Measurements from ENCODE around the gene VAV2.

DNA sequence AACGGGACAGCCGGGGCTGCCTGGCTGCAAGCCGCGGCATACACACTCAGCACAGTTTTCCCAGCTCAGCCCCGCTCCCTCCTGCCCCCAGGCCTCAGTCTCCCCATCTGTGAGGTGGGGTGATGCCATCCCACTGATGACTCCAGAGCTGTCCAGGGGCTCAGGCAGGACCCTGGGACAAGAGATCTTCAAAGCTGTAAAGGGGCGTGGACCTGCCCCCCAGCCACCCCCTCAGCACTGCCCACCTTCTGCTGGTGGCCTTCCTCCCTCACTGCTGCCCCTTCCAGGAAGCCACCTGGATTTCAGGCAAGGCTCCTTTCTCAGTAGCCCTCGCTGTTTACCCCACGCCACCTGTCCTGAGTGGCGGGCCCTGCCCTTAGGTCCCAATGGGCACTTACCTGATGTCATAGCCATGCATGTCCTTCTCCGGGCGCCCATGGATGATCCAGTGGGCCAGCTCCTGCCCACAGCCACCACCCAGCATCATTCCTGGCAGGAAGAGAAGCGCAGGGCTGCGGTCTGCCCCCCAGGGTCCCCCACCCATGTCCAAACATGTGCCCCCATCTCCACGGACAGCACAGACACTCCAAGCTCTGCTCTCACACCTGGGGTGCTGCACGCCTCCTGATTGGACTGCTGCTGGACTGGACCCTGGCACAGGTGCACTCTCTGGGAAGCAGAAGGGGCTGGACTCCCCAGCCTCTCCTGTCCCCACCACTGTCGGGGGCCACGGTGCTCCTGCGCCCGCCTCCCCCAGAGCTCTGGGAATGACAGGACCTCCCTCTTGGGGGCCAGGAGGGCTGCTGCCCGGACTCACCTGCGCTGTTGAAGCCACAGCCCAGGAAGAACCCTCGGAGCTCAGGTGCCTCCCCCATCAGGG, 279.7 kb downstream of the VAV2 start:
- no peak for TF ChIP-seq RARB (CRISPR knock-in tag; IDR thresholded peaks at IDR 0.05)
- TF ChIP-seq, protein P1, sequence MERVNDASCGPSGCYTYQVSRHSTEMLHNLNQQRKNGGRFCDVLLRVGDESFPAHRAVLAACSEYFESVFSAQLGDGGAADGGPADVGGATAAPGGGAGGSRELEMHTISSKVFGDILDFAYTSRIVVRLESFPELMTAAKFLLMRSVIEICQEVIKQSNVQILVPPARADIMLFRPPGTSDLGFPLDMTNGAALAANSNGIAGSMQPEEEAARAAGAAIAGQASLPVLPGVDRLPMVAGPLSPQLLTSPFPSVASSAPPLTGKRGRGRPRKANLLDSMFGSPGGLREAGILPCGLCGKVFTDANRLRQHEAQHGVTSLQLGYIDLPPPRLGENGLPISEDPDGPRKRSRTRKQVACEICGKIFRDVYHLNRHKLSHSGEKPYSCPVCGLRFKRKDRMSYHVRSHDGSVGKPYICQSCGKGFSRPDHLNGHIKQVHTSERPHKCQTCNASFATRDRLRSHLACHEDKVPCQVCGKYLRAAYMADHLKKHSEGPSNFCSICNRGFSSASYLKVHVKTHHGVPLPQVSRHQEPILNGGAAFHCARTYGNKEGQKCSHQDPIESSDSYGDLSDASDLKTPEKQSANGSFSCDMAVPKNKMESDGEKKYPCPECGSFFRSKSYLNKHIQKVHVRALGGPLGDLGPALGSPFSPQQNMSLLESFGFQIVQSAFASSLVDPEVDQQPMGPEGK (CRISPR knock-in tag; IDR thresholded peaks at IDR 0.05; ENCODE audit: borderline replicate concordance), result no peak
- TF ChIP-seq ZFP30 (CRISPR knock-in tag; IDR thresholded peaks at IDR 0.05), result no peak
- TF ChIP-seq GLIS3 (CRISPR knock-in tag; IDR thresholded peaks at IDR 0.05), result no peak
- no peak for TF ChIP-seq CSDC2 (CRISPR knock-in tag; IDR thresholded peaks at IDR 0.05)
- TF ChIP-seq, protein P2, sequence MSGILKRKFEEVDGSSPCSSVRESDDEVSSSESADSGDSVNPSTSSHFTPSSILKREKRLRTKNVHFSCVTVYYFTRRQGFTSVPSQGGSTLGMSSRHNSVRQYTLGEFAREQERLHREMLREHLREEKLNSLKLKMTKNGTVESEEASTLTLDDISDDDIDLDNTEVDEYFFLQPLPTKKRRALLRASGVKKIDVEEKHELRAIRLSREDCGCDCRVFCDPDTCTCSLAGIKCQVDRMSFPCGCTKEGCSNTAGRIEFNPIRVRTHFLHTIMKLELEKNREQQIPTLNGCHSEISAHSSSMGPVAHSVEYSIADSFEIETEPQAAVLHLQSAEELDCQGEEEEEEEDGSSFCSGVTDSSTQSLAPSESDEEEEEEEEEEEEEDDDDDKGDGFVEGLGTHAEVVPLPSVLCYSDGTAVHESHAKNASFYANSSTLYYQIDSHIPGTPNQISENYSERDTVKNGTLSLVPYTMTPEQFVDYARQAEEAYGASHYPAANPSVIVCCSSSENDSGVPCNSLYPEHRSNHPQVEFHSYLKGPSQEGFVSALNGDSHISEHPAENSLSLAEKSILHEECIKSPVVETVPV (CRISPR knock-in tag; IDR thresholded peaks at IDR 0.05), result no peak
- no peak for TF ChIP-seq BACH2 (CRISPR knock-in tag; IDR thresholded peaks at IDR 0.05; ENCODE audit: borderline replicate concordance)
- no peak for TF ChIP-seq PPARA (CRISPR knock-in tag; IDR thresholded peaks at IDR 0.05; ENCODE audit: borderline replicate concordance)
- TF ChIP-seq, protein P3, sequence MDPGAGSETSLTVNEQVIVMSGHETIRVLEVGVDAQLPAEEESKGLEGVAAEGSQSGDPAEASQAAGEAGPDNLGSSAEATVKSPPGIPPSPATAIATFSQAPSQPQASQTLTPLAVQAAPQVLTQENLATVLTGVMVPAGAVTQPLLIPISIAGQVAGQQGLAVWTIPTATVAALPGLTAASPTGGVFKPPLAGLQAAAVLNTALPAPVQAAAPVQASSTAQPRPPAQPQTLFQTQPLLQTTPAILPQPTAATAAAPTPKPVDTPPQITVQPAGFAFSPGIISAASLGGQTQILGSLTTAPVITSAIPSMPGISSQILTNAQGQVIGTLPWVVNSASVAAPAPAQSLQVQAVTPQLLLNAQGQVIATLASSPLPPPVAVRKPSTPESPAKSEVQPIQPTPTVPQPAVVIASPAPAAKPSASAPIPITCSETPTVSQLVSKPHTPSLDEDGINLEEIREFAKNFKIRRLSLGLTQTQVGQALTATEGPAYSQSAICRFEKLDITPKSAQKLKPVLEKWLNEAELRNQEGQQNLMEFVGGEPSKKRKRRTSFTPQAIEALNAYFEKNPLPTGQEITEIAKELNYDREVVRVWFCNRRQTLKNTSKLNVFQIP (CRISPR knock-in tag; IDR thresholded peaks at IDR 0.05; ENCODE audit: borderline replicate concordance, low read depth), result no peak
- TF ChIP-seq ZFP3 (CRISPR knock-in tag; IDR thresholded peaks at IDR 0.05), result no peak
